ENCODE data around the gene KIAA1191. TPM values are rescaled to one million over a fixed set of nuclear protein-coding genes. Genes with fewer than 3 reads are reported as not detected.

Gene KIAA1191
- total and polyA plus RNA-seq, 9 of the 15 experiments (the other 6 are each of a cell fraction or from before 2014, with no cell fraction given) = 31.0 to 80.2 (median 45.7) TPM

- Histone ChIP-seq H3K27ac (ENCODE audit: extremely low read depth, low read depth, low read length) (no peak overlapping the region), H2AFZ (ENCODE audit: low read depth, low read length) (no peak overlapping the region), H3K9me3 (replicated peaks; ENCODE audit: control insufficient read depth, insufficient read depth, low read depth, low read length) (no peaks in the 10 kb centered on the region), H3K36me3 (ENCODE audit: control insufficient read depth, insufficient read depth, low read length) (peaks cover 70% of the 10 kb centered on the region), H3K4me2 (ENCODE audit: insufficient read depth, low read length) (no peak overlapping the region), H3K79me2 (ENCODE audit: control insufficient read depth, insufficient read depth, low read length) (peaks cover 23% of the 10 kb centered on the region), H3K9me1 (ENCODE audit: control insufficient read depth, insufficient read depth, low read length) (no peaks in the 10 kb centered on the region), H3K9ac (ENCODE audit: insufficient read depth in 1 of 2, low read depth in 2 of 2, low read length in 2 of 2) (no peak overlapping the region), H4K20me1 (replicated peaks; ENCODE audit: control insufficient read depth, insufficient read depth, low read length) (no peaks in the 10 kb centered on the region; the same call in 1 of the 2 replicates), H3K4me1 (replicated peaks in 1 of 2; ENCODE audit: control insufficient read depth in 2 of 2, insufficient read depth in 2 of 2, low read length in 2 of 2) (peaks cover 4 to 6% of the 10 kb centered on the region in 2 experiments; a peak in 3 of 5 replicates), H3K4me3 (no peak overlapping the region), H3K27me3 (ENCODE audit: control insufficient read depth in 2 of 2, insufficient read depth in 2 of 2, low read length in 2 of 2) (no peaks in the 10 kb centered on the region)
- no peak for FAIRE-seq
- no peak for ATAC-seq
- 93% methylated on average over 3 of the region's 3 CpGs for WGBS (ENCODE audit: insufficient coverage, low coverage, missing lambda C conversion rate)
- ChIA-PET POLR2A (no interaction called here), CTCF (ENCODE audit: low intra/inter-chr PET ratio) (no interaction called here)
- no peak for DNase-seq (ENCODE audit: extremely low read depth in 1 of 4, low spot score in 3 of 4)
- TF ChIP-seq ZBTB2 (IDR thresholded peaks at IDR 0.05) (no peak), SMAD1 (IDR thresholded peaks at IDR 0.05; ENCODE audit: low read depth, low read length, partially characterized antibody) (no peak), DDX20 (tag; IDR thresholded peaks at IDR 0.05; ENCODE audit: low read depth) (no peak), TAF9B (IDR thresholded peaks at IDR 0.05; ENCODE audit: partially characterized antibody) (no peak), TFAP4 (CRISPR knock-in tag; IDR thresholded peaks at IDR 0.05; ENCODE audit: borderline replicate concordance) (no peak), EWSR1 (IDR thresholded peaks at IDR 0.05; ENCODE audit: borderline replicate concordance, low read depth, partially characterized antibody) (no peak), ZNF146 (CRISPR knock-in tag; IDR thresholded peaks at IDR 0.05; ENCODE audit: unreplicated experiment) (no peak), THRA (IDR thresholded peaks at IDR 0.05) (no peak), FOXP1 (CRISPR knock-in tag; IDR thresholded peaks at IDR 0.05) (no peak), TAF15 (IDR thresholded peaks at IDR 0.05; ENCODE audit: low read depth, low read length) (no peak), SNRNP70 (optimal IDR thresholded peaks at IDR 0.05; ENCODE audit: low read depth, low read length) (no peak), THRB (CRISPR knock-in tag; conservative IDR thresholded peaks at IDR 0.05) (no peak), ZBTB9 (CRISPR knock-in tag; IDR thresholded peaks at IDR 0.05) (no peak), U2AF1 (optimal IDR thresholded peaks at IDR 0.05; ENCODE audit: low read depth, low read length) (no peak), TAF1 (IDR thresholded peaks at IDR 0.05; ENCODE audit: control insufficient read depth, extremely low read depth, insufficient read depth, low read length, severe bottlenecking) (no peak)
- BruUV-seq (replicated peaks) = no TSS peak
- intact Hi-C loops (cut with micrococcal nuclease) = no loop called here
- in situ Hi-C loops (cut with MboI) = no loop called here
Measured at GRCh38 chr5:176381979-176382378, 20.4 kb upstream of the KIAA1191 start.
